HK-2 (cell line): ENCODE data around the gene BCAS1.
"Not testable (repeated sequence)": the region's sequence is repeated elsewhere in the genome, so short reads cannot be mapped to it uniquely, and the experiment has no call there.

Source experiments
- DNase-seq: peaks from one replicate; pipeline ENCODE4 v3.0.0-alpha.2; 2018; ENCODE audit not compliant: unreplicated experiment

BCAS1 gene

DNA sequence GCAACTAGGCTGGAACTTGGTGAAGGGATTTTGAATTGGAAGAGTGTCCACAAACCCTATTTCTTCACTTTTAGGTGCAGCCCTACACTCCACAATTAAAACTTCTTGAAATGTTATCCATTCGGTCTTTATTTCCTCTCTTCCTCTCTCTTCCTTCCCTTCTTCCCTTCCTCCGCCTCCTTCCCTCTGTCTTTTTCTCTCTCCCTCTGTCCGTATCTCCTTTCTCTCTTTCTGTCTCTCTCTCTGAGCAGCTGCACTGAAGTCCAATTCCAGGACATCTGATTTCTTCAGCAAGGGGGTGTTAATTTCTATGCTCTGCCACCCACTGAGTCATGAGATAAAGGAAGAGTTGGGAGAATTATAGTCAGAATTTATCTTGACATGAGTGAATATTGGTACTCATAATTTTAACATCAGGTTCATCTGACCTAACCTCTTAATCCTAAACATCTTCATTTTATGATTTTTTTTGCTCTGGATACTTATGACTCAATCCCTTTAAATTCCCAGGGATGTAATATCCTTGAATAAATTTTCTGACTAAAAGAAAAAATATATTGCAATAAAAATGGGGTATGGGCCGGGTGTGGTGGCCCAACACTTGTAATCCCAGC lies 84.2 kb downstream of the BCAS1 start:
- DNase-seq, result no peak

DNA sequence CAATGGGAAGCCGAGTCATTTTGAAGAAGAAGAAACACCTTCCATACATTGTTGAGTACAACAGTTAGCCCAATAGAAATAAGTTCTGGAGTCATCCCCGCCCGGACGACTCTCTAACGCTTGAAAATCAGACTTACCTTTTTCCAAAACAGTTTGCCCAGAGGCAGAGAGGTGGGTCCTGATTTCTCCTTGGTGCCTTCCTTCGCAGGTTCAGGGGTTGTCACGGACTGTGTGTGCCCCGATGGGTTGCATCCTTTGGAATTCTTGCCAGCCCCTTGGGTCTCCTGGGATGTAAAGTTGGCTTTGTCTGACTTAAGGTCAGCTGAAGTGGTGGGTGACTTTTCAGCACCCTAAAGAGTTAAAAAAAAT lies 85.3 kb downstream of the BCAS1 start:
- DNase-seq, result no peak

DNA sequence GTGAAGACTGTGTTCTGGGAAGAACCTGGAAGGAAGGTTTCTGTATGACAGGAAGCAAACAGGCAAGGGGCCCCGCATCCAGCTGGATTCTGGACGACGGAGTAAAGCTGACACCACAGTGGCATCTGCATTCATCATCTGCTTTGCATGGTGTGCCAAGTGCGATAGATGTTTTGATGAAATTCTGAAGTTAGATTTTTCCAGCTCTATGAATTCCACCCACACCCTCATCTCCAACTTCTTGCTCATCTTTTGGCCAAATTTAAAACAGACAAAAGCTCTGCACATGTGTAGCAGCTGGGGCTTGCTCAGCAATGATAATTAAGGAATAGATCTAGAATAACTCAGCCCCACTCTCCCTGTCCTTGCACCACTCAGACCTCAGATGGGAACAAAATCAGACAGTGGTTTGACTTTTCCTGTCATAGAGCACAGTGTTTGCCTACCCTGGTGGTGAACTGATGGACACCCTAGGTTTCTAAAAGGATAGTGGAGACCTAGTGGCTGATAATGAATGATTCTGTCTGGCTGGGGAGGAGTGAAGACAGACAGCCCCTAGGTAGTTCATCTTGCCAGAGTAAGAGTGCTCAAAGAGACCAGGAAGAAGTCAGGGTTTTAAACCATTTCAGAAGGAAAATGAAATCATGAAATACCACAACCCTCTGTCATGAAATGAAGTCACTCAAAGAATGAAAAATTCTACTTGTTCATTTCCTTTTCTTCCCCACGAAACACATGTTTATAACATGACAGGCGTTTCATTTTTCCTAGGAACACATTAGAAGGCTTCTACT lies 85.8 kb downstream of the BCAS1 start:
- no peak for DNase-seq

DNA sequence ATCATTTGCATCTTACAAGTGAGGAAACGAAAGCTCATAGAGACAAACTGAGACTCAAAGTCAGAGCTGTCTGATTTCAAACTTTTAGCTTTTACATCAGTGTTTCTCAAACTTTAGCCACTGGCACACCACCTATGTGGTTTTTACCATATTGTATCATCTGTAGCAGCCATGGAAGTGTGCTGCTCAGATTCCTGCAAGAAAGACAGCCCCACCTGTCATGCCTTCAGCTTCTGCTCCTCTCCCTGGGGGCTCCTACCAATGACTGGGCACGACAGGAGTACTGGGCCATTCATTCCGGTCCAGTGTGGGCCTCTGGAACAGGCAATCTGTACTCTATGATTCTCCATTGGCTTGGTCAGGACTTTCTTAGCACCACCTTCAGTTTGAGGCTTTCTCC lies 87.0 kb downstream of the BCAS1 start:
- DNase-seq, result no peak

DNA sequence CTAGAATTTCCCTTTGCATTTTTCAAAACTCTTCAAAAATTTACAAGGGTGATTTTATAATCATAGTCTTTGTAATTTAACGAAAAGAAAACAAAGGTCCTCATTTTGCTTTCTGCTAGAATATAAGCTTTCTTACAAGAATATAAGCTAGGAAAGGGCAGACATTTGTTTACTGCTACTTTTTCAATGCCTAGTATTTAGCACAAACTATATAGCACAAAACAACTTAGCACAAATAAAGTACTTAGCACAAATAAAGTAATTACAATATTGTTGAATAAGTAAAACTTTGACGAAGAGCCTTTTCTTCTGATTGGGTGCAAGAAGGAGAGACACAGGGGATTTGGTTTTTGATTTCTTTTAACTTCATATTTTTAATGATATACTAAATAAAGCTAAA lies 87.8 kb downstream of the BCAS1 start:
- DNase-seq, result no peak

DNA sequence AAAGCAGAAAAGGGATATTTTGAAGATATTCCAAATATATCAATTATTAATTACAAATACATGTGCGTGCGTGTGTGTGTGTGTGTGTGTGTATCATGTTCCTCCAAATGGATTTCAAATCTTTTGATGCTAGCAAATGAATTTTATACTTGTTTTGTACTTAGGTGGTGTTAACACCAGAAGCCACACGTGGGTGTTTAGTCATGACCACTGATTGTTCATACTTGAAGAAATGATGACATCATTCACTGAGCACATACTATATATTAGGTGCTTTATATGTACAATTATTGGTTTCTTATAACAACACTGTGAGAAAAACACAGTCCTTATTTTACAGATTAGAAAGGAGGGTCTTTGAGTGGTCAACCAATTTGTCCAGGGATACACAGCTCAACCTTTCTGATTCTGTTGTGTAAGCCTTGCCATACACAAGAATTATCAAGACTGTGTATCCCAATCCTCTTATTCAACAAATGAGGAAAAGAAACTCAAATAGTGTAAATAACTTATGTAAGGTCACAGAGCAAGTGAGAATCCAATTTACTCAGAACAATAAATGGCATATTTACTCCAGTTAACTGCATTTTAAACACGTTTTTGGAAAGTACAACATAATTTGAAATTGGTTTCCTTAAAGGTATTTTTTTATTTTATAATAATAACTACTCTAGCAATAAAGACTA lies 88.5 kb downstream of the BCAS1 start:
- DNase-seq, result no peak

DNA sequence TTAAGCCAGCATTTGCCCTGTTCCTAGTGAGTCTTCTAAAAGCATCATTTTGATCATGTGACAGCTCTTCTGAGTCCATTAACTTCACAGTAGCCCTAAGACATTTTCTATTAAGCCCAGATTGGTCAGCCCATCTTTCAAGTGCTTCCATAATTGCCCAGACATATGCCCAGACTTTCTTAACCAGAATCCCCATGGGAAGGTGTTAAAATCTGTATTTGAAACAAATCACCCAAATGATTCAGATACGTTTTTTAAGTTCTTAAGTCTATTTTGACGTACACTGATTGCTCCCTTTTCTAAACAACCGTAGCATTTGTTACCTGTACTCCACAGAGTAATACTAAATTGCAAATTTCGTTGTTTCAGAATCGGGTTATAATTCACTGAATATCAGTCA lies 89.3 kb downstream of the BCAS1 start:
- no peak for DNase-seq

DNA sequence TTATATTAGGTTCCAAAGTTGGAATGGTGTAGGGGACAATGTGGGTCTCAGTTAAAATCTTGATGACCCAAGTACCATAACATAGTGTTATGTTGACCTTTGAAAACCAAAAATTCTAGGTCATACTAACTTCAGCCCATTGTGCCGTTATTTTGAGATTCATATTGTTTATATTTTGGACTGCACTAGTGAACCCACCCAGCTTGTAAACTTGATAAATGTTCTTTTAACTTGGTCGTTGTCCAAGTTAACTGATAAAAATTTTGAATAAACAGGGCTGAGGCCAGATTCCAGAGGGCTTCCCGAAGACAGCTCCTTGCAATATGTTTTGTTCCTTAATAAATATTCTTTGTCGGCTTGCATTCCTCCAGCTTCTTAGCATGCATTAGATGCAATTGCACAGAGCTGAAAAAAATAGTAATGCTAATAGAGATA lies 90.3 kb downstream of the BCAS1 start:
- no peak for DNase-seq

DNA sequence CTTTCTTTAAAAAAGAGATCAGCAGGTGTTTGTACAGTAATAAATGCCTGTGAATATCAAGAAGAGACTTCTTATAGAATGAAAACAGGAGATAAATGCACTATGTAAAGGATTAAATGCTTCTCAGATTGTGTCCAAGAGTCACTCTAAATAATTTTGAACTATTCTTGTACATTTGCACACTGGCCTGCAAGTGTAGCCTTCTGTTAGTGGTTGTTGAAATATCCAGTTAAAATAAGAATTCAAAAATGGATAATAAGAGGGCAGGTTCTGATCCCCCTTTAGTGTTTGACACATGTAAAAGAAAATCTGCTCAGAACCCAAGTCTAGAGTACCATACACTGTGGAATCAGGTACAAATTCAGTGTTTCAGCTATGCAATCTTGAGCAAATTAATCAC lies 91.9 kb downstream of the BCAS1 start:
- DNase-seq, result no peak

DNA sequence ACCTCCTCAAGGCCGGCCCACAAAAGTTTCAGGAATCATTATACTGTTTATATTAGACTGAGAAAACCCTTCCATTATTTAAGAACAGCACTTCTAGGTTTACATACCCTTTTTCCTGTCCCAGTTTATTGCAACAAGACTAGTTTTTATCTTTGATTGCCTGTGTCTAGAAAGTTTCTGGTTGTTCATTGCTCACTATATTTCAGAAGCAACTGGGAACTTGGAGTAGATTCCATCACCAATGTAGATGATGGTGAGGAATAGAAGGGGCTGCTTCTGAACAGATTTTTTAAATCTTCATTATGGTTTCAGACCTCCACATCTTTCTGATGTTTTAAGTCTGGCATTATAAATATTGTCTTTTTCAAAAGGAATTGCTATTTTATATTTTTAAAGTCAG lies 93.0 kb downstream of the BCAS1 start:
- no peak for DNase-seq

DNA sequence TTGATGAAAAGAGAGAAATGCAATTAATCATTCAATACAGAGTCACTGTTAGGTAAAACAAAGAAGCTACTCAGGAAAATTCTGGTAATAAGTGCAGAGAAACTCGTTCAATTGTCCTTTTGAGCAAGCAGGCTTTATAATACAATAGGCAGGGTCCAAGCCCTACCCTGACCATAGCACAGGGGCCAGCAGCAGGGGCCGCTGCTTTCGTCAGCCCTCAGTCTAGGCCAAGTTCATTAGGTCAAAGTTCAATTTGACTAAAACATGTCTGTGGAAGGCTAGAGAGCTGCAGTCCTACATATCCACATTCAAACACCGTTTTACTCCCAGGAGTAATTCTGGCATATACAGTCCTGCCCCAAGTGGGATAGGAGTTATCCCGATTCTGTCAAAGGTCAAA lies 94.6 kb downstream of the BCAS1 start:
- no peak for DNase-seq

DNA sequence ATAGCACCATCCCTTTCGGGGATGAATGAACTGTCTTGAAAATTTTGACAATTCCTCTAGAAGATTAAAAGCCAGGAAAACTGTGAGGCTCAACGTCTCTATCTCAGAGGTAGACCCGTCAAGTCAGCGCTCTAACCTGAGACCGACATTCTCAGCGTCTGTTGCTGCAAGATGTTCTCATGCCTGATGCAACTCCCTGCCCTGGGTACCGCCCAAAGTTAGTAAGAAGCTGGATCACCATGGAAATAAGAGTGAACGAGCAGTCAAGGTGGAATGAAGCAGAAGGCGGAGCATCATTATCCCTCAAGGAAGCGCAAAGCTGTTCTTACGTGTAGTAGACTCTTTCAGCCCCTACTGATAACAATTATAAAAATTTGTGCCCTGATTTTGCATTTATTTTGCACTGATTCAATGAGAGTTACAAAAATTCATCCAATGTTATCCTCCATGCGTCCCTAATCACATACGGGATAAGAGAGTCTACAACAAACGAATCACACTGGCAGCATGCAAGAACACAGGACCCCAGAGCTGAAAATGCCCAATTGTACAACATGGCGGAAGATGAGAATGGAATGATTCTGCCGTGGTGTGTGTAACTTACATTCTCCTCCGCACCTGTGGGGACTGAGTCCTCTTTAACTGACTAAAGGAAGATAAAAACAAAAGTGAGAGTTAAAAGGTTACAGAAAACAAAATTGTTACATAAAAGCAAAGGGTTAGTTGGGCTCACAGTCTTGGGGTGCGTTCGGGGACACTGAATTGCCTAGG lies 95.4 kb downstream of the BCAS1 start:
- no peak for DNase-seq

DNA sequence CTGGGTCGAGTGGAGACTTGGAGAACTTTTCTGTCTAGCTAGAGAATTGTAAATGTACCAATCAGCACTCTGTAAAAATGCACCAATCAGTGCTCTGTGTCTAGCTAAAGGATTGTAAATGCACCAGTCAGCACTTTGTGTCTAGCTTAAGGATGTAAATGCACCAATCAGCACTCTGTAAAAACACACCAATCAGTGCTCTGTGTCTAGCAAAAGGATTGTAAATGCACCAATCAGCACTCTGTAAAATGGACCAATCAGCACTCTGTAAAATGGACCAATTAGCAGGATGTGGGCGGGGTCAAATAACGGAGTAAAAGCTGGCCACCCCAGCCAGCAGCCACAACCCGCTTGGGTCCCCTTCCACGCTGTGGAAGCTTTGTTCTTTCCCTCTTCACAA lies 96.5 kb downstream of the BCAS1 start:
- DNase-seq, result not testable (repeated sequence)

DNA sequence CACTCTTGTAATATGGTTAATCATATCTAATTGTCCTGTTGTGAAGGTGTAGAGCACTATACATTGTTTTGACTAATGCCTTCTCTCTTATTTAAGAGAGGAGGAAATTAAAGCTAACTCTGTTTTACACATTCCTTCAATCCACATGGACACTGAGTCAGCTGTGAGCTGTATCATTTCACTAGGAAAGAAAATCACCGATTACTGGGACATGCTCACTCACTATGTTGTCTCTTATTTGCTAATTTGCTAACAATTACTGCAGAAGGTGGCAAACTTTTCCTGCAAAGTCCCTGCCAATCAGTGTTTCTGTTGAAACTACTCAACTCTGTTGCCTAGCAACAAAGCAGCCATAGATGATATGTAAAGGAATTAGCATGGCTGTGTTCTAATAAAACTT lies 98.2 kb downstream of the BCAS1 start:
- no peak for DNase-seq

DNA sequence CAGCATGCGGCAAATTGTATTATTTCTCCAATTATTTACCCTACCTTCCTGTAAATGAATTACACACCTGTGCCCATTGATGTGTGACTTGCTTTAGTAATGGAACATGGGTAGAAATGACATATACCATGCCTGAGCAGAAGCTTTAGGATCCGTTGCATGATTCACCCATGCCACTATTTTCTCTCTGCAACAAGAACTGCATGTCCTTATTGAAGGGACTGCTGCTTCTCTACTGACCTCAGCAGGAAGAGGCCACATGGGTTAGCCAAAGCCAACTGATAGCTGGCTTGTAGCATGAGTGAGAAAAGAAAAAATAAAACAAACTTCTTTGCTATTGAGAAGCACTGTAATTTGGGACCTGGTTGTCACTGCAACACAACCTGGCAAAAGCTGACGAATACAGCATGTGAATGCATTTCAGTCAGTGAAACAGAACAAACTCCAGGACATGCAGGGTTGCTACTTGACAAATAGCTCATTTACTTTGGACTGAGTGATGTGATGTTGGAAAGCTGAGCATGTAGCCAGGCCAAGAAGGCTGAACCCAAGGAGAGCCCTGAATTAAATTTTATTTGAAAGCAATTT lies 99.2 kb downstream of the BCAS1 start:
- DNase-seq, result no peak

DNA sequence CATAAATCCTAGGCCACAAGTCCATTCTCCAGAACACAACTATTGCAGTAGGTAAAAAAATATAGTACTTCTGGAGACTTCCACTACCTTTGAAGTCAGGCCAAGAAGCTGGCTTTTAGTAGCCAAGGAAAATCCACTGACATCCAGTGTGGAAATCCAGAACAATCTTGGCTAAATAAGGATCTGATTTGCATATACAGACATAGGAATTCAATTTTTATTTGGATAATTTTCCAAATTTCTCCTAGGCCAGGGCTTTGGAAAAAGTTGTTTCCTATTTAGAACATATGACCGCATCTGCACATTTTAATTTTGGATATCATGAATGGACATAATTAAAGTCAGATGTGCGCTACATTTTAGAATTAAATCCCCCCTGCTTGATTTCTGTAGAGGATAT lies 100.2 kb downstream of the BCAS1 start:
- no peak for DNase-seq

DNA sequence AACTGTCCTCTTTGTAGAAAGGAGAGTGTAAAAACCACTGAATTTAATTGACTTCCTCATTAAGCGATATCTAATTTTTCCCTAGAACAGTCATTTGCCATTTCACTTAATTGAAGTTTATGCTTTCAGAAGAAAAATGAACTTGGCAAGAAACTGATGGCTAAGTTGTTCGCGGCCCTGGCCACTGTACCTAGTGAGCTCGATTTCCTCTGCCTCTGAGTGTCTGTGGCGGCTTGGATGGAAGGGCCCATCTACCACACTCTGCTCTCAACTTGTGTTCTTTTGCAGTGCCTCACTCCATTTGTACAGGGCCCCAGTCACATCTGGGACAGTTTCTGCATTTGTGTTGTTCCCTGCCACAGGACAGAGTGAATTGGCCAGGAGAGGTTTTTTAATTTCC lies 102.9 kb downstream of the BCAS1 start:
- no peak for DNase-seq

DNA sequence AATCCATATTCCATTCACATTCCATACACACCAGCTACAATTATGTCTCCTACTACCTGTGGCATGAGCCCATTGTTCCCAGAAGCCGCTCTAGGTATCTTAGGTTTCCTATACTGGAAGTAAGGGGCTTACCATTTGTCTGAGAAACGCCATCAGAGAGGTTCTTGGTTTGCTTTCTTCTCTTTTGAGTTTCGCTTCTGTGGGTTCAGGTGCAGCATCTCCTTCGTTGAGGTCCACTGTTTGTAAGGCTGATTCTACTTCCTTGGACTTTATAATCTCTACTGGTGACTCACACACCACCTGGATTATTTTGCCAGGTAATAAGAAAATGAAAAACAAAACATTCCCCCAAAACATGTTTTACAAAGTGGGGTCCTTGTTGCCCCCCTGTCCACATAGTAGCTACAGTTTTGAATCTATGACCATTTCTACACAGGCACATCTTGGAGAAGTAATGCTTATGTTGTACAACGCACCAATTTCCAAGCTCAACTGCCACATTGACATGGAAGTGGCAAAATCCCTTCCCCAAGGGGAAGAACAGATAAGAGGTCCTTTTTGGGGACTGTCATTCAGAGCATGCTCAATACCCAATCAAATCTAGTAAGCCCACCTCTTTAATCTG lies 103.5 kb downstream of the BCAS1 start:
- no peak for DNase-seq

DNA sequence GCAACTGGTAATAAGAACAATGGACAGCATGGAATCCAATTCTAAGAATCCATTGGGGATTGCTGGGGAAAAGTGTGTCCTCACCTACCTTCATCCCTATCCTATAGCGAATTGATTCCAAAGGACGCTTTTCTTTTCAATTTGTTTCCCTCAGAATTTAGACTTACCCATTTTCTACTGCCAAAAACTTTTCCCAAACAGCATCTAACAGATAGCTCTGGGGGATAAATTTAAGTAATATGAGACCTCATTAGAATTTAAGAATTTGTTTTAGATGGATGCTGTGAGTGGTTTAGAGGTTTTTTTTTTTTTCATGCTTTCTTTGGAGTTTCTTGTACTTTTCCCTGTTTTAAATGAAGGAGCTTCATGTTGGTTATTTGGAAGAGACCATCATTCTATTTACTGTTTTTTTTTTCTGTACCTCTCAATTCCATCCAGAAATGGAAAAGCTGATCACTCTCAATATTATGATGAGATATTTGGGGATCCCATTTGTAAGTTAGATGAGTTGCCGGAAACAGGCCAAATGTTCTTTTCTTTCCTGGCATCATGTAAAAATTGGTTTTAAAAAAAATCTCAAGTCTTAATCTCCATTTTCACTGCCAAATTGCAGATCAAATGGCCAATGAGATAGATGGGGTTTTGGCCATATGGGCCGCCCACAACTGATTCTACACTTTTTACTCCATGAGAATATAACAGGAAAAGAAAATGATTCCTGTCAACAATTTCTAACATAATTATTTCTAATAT lies 105.7 kb downstream of the BCAS1 start:
- DNase-seq, result no peak

DNA sequence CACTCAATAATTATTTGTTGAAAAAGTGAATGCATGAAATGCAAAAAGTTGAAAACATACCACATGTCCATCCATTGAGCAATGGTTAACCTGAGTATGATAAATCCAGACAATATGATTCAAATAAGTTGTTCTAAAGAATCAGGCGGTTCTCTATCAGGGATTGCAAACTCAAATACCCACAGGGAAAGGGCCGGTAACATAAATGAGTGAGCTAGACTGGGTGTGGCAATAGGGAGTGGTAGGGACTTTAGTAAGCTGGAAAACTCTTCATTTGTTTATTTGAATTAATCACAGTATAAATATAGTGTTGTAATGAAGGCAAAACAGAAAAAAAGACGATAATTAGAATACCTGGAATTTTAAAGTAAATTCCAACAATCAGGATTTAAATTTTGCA lies 106.3 kb downstream of the BCAS1 start:
- DNase-seq, result no peak

DNA sequence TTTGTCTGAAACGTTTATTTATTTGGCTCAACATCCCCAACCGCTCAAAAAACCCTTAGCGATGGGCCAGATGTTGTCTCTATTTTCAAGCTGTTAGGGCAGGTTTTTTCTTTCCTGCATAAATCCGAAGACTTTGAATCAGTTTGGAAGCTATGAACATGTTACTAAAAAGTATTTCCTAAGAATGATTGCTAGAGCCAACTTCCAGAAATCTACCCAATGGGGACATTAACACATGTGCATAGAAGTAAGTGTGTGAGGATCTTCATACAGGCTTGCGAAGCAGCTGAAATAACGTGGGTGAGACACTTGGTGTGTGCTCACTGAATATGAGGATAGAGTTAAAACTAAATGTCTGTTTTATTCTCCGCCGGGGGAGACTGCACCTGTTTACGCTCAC lies 106.8 kb downstream of the BCAS1 start:
- DNase-seq, result no peak
